Measurements from ENCODE around the gene JAKMIP1. TPM values are rescaled to one million over a fixed set of nuclear protein-coding genes. Genes with fewer than 3 reads are reported as not detected.
"Not testable (repeated sequence)": the region's sequence is repeated elsewhere in the genome, so short reads cannot be mapped to it uniquely, and the experiment has no call there.

The JAKMIP1 gene
- total RNA-seq, 1 donor from 2014 or later: not detected

DNA sequence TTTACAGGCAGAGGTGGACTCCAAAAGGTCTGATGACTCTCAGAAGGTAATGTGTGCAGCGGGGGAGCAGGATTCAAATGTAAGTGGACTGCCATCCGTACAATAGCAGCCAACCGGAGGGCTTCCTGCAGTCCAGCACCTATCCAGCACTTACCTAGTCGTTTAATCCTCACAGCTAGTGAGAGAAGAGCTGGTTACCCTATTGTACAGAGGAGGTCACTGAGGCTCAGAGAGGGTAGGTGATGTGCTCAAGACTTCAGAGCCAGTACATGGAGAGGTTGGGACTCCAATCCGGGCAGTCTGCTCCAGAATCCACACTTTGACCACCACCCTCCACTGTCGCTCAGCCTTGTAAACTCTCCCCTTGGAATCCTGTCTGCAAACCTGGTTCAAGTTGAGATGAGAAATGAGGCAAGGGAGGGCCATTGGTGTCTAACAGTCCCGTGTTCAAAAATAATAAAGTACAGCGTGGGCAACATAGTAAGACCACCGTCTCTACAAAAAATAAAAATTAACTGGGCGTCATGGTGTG, 22.5 kb upstream of the JAKMIP1 start:
- TF ChIP-seq, protein P1, sequence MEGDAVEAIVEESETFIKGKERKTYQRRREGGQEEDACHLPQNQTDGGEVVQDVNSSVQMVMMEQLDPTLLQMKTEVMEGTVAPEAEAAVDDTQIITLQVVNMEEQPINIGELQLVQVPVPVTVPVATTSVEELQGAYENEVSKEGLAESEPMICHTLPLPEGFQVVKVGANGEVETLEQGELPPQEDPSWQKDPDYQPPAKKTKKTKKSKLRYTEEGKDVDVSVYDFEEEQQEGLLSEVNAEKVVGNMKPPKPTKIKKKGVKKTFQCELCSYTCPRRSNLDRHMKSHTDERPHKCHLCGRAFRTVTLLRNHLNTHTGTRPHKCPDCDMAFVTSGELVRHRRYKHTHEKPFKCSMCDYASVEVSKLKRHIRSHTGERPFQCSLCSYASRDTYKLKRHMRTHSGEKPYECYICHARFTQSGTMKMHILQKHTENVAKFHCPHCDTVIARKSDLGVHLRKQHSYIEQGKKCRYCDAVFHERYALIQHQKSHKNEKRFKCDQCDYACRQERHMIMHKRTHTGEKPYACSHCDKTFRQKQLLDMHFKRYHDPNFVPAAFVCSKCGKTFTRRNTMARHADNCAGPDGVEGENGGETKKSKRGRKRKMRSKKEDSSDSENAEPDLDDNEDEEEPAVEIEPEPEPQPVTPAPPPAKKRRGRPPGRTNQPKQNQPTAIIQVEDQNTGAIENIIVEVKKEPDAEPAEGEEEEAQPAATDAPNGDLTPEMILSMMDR (conservative IDR thresholded peaks at IDR 0.05; ENCODE audit: low read depth, low read length): no peak
- no peak overlapping the region for H3K4me3 ChIP-seq (ENCODE audit: low read depth, low read length)
- no peak for DNase-seq (ENCODE audit: low read depth)

DNA sequence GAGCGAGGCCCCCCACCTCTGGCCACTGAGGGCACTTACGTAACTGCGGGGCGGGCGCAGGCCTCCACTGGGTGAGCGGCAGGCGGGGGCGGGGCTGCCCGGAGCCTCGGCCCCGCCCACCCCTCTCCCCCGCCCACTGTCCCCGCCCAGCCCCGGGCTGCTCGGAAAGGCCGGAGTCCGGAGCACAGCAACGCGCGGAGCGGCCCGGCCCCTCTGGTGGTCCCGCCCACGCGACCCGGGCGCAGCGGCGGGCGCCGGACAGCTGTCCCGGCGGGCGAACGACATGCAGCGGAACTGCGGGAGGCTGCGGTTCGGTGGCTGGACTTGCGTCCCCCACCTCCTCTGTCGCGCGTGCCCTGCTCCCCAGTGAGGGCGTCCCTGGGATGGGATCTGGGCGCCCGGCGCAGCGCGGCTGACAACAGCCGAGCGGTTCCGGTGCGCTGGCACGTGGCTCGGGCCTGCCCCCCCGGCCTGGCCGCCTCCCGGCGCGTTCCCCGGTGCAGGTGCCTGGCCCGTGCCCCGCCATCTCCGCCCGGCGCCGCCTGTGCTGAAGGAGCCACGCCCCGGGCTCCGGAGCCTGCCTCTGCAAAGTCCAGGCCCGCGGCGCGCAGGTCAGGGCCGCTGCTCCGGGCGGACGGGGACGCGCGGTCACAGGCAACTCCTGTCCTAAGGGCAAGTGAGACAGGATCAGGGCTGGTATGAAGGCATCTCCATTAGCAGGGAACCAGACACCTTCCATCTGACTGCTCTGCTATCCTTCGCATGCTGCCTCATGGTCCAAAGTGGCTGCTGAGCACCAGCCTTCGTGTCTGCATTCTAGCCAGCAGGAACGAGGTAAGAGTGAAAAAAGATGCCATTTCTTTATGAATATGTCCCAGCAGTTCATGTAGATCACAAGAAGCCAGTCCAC, 21.8 kb upstream of the JAKMIP1 start:
- no peak for DNase-seq (ENCODE audit: low read depth)

DNA sequence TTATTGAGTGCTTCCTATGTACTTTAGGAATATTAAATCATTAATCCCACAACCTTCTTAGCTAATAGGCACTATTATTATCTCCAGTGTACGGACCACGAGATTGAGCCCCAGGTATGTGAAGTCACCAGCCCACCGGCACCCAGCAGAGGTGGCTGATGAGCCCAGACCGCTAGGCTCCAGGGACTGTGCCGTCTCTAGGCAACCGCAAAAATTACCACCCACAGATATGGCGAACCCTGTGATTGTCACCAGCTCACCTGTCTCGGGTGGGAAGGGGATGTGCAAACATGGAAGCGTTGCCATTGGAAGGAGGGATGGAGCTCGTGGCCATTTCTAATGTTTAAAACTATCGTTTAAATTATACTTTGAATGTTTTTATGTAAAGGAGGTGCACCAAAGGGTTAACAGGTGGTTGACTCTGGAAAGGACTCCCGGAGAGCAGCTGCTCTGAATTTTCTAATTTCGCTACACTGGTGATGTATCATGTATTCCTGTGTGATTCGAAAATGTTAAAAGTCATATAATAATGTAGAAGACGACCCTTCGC, 21.0 kb upstream of the JAKMIP1 start:
- TF ChIP-seq, protein P1 (conservative IDR thresholded peaks at IDR 0.05; ENCODE audit: low read depth, low read length): no peak
- no peak overlapping the region for H3K4me3 ChIP-seq (ENCODE audit: low read depth, low read length)
- no peak for DNase-seq (ENCODE audit: low read depth)

More for the DNA sequence above, 21.8 kb upstream of the JAKMIP1 start:
- H3K4me3 ChIP-seq (ENCODE audit: low read depth, low read length): no peak overlapping the region
- TF ChIP-seq, protein P1 (conservative IDR thresholded peaks at IDR 0.05; ENCODE audit: low read depth, low read length): no peak

DNA sequence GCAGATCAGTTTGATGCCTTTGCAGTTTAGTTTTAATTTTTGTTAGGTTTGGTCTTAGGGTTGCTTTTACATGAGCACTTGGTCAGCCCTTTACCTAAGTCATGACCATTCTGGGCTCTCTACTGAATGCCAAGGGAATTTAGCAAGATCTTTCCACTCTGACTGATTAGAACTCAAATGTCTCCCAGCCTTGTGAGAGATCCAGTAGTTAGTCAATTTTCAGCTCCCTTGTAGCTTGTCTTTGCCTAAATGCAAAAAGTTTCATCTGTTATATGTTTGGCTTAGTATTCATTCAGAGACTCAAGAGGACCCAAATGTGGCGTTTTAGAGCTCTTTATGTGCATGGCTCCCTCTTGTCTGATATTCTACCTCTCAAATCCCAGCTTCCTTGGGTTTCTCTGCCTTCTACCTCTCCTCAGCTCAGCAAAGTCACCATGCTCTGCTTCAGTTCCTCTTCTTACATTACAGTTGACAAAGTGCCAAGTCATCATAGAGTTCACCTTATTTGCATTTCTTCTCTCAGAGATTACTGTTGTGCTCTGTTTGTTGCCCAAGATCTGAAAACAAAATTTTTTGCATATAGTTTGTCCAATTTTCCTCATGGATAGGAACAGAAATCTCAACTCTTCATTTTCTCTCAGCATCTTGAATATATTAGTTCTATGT, 17.5 kb upstream of the JAKMIP1 start:
- no peak for DNase-seq (ENCODE audit: low read depth)
- no peak overlapping the region for H3K4me3 ChIP-seq (ENCODE audit: low read depth, low read length)
- TF ChIP-seq, protein P1 (conservative IDR thresholded peaks at IDR 0.05; ENCODE audit: low read depth, low read length): no peak

DNA sequence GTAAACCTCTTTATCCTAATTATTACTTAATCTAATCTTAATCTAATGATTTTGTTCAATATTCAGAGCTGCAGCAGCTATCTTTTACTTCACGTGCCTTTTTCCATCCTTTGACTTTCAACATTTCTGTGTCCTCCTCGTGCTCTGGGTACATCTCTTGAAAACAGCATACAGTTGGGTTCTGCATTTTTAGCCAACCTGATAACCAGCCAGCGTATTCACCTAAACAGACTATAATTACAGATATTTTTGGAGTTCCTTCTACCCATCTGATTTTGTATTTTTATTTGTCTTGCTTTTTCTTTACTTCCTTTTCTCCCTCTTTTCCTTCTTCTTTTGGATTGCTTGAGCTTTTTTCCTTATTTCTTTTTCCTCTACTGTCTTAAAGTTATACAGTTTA, 16.2 kb upstream of the JAKMIP1 start:
- no peak for DNase-seq (ENCODE audit: low read depth)
- no peak overlapping the region for H3K4me3 ChIP-seq (ENCODE audit: low read depth, low read length)
- TF ChIP-seq, protein P1 (conservative IDR thresholded peaks at IDR 0.05; ENCODE audit: low read depth, low read length): no peak

DNA sequence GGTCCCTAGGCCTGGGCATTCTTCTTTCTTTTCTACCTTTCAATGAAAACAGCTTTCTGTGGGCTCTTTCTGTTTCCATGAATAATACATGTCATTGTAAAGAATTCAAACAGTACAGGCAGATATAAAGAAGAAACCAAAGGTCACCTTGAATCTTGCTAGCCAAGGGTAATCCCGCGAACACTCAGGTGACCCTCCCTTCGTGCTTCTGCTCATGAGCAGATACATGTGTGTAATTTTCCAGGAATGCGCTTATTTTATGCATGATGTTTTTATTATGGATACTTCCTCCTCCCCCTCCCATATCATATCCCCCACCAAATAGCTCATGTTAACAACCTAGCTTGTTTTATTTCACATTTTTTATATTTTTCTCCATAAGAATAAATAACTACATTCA, 9.6 kb upstream of the JAKMIP1 start:
- no peak overlapping the region for H3K4me3 ChIP-seq (ENCODE audit: low read depth, low read length)
- no peak for DNase-seq (ENCODE audit: low read depth)
- TF ChIP-seq, protein P1 (conservative IDR thresholded peaks at IDR 0.05; ENCODE audit: low read depth, low read length): no peak

DNA sequence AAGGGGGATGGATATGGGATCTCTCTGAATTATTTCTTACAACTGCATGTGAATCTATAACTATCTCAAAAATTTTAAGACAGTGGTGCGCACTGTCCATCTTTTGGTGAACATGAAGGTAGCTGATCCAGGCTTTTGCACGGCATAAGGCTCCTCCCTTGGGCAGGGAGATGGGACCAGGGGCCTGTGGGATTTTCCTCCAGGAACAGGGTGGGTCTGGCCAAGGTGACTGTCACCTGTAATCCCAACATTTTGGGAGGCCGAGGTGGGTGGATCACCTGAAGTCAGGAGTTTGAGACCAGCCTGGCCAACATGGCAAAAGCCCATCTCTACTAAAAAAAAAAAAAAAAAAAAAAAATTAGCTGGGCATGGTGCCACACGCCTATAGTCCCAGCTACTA, 8.9 kb upstream of the JAKMIP1 start:
- H3K4me3 ChIP-seq (ENCODE audit: low read depth, low read length); DNase-seq (ENCODE audit: low read depth): not testable (repeated sequence)

Data from epithelial cell of proximal tubule (primary cell).